ENCODE results near the gene AHSA1.

DNA sequence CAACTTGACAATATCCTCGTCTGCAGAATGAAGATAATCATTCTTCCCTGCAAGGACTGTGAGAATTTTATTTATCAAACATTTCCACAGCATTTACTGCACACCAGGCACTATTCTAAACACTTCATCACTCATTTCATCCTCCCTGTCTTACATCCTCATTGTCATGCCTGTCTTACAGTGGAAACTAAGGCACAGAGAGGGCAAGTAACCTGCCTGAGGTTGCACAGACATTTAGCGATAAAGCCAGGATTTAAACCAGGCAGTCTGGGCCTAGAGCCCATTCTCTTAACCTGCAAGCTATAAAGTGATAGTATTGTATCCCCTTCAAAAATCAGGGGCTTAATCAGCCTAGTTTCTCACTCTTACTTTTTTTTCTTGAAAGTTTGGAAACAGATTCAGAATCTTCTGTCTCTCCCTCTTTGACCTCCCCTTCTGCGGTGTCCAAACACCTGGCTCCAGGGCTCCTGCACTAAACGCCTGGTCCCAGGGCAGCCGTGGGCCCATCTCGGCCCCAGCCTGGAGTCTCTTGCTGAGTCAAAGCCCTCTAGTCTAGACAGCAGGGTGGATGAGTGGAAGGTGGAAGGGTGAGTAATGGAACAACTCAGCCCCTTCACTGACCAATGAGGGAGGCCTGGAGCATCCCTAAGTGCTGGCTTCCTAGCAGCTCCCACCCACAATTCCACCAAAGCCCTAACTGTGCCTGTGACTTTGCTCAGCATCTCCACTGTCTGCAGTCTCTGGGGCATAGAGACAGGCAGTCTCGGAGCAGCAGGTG, 28.2 kb downstream of the AHSA1 start:
- no peak for TF ChIP-seq POLR2AphosphoS5 (IDR thresholded peaks at IDR 0.05)
- TF ChIP-seq, protein P1, sequence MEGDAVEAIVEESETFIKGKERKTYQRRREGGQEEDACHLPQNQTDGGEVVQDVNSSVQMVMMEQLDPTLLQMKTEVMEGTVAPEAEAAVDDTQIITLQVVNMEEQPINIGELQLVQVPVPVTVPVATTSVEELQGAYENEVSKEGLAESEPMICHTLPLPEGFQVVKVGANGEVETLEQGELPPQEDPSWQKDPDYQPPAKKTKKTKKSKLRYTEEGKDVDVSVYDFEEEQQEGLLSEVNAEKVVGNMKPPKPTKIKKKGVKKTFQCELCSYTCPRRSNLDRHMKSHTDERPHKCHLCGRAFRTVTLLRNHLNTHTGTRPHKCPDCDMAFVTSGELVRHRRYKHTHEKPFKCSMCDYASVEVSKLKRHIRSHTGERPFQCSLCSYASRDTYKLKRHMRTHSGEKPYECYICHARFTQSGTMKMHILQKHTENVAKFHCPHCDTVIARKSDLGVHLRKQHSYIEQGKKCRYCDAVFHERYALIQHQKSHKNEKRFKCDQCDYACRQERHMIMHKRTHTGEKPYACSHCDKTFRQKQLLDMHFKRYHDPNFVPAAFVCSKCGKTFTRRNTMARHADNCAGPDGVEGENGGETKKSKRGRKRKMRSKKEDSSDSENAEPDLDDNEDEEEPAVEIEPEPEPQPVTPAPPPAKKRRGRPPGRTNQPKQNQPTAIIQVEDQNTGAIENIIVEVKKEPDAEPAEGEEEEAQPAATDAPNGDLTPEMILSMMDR (IDR thresholded peaks at IDR 0.05): no peak
